GM23248 (cell line): ENCODE results near the gene MAP3K4.

Experiments used
- EZH2 ChIP-seq: fragments of 200-600 bp; sonication (generic); IDR thresholded peaks from 2 replicates; pipeline ENCODE4 v1.6.1; 2018; ENCODE audit warnings: antibody characterized with exemption, mild to moderate bottlenecking; ENCODE audit not compliant: insufficient read depth, poor library complexity, severe bottlenecking
- EZH2phosphoT487 ChIP-seq: fragments of 200-600 bp; sonication (generic); IDR thresholded peaks from 2 replicates; pipeline ENCODE4 v1.6.1; 2018; ENCODE audit warnings: antibody characterized with exemption, moderate library complexity, mild to moderate bottlenecking, low read depth; ENCODE audit not compliant: insufficient read depth

DNA sequence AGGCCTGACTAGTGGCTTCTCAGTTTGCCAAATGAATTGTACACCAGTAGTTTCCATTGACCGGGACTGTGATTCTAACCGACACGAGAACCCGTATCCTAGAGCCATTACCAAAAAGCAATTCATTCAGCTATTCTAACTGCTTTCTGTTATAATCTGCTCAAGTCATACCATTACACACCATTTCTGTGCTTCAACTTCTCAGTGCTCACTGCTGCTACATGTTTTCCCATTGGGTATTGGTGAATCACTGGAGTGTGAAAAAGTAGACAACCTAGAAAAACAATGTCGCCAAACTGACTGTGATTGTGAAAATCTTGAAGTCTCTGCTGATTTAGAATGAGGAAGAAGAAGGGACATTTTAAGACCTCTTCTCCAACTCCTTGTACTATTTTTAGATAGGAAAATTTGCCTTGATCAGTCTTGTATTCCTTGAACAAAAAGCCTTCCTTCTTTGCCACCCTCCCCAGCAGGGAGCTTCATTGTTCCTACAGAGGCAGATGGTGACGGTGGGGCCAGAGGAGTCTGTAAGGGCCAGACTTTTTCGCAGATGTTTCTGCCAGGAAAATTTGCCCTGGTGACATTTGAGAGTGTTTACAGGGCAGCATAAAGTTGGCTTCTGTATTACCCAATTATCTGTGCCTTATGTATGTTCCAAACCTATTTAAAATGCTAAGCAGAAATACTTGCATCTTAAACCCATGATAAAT lies 31.7 kb upstream of the MAP3K4 start:
- TF ChIP-seq EZH2phosphoT487 (no peak), EZH2 (no peak)
